ENCODE measurements around the gene ESYT3.

ESYT3 gene

GRCh38 chr3:138429665-138430064, 4.8 kb upstream of the ESYT3 start:
- TF ChIP-seq CTCF (IDR thresholded peaks at IDR 0.05; ENCODE audit: unreplicated experiment in 3 of 3): no peak
- no peak overlapping the region for H3K27ac Mint-ChIP-seq
- peaks cover 56% of the 10 kb centered on the region for H3K27me3 Mint-ChIP-seq (ENCODE audit: low read depth)
- no peaks in the 10 kb centered on the region for H3K9me3 Mint-ChIP-seq
- no peaks in the 10 kb centered on the region for H3K4me1 Mint-ChIP-seq
- no peak overlapping the region for H3K4me3 Mint-ChIP-seq
- no peaks in the 10 kb centered on the region for H3K36me3 Mint-ChIP-seq (ENCODE audit: low read depth)

- Mint-ChIP-seq H3K36me3 (ENCODE audit: low read depth) (no peaks in the 10 kb centered on the region), H3K9me3 (no peaks in the 10 kb centered on the region), H3K27ac (no peak overlapping the region), H3K4me3 (no peak overlapping the region), H3K27me3 (ENCODE audit: low read depth) (peaks cover 83% of the 10 kb centered on the region), H3K4me1 (peaks cover 7% of the 10 kb centered on the region)
- TF ChIP-seq CTCF (IDR thresholded peaks at IDR 0.05; ENCODE audit: unreplicated experiment in 3 of 3): no peak
Measured at GRCh38 chr3:138432576-138433240, 1.7 kb upstream of the ESYT3 start.

GRCh38 chr3:138433892-138434275, 532 bp upstream of the ESYT3 start:
- no peaks in the 10 kb centered on the region for H3K9me3 Mint-ChIP-seq
- peaks cover 93% of the 10 kb centered on the region for H3K27me3 Mint-ChIP-seq (ENCODE audit: low read depth)
- no peaks in the 10 kb centered on the region for H3K36me3 Mint-ChIP-seq (ENCODE audit: low read depth)
- no peak for TF ChIP-seq CTCF (IDR thresholded peaks at IDR 0.05; ENCODE audit: unreplicated experiment in 3 of 3)
- H3K27ac Mint-ChIP-seq: no peak overlapping the region
- peaks cover 7% of the 10 kb centered on the region for H3K4me1 Mint-ChIP-seq
- peak overlapping the region; percentile 63 to 75 (median 66) for H3K4me3 Mint-ChIP-seq

GRCh38 chr3:138434875-138435772, 708 bp downstream of the ESYT3 start:
- H3K4me3 Mint-ChIP-seq: peak overlapping the region; percentile 72 to 79 (median 78)
- H3K4me1 Mint-ChIP-seq: peaks cover 7% of the 10 kb centered on the region
- peaks cover 95% of the 10 kb centered on the region for H3K27me3 Mint-ChIP-seq (ENCODE audit: low read depth)
- no peaks in the 10 kb centered on the region for H3K9me3 Mint-ChIP-seq
- no peaks in the 10 kb centered on the region for H3K36me3 Mint-ChIP-seq (ENCODE audit: low read depth)
- H3K27ac Mint-ChIP-seq: no peak overlapping the region
- TF ChIP-seq CTCF (IDR thresholded peaks at IDR 0.05; ENCODE audit: unreplicated experiment in 3 of 3): no peak

GRCh38 chr3:138435840-138436239, 1.4 kb downstream of the ESYT3 start:
- TF ChIP-seq CTCF (IDR thresholded peaks at IDR 0.05; ENCODE audit: unreplicated experiment in 3 of 3): no peak
- H3K4me3 Mint-ChIP-seq: peak overlapping the region; percentile 42 to 73 (median 66)
- no peak overlapping the region for H3K27ac Mint-ChIP-seq
- H3K9me3 Mint-ChIP-seq: no peaks in the 10 kb centered on the region
- no peaks in the 10 kb centered on the region for H3K36me3 Mint-ChIP-seq (ENCODE audit: low read depth)
- peaks cover 99% of the 10 kb centered on the region for H3K27me3 Mint-ChIP-seq (ENCODE audit: low read depth)
- peaks cover 7% of the 10 kb centered on the region for H3K4me1 Mint-ChIP-seq
